GM13976 (cell line): ENCODE data around the gene AGO3.
"Not testable (repeated sequence)": the region's sequence is repeated elsewhere in the genome, so short reads cannot be mapped to it uniquely, and the experiment has no call there.

Source experiments
- DNase-seq: peaks from one replicate; pipeline ENCODE4 v3.0.0; 2012; ENCODE audit warnings: low spot score
- in situ Hi-C: fragments of 300-500 bp; cut with MboI; formaldehyde crosslinking; loops from one replicate; pipeline ENCODE4 v1.12.0; 2022; ENCODE audit warnings: low sequenced_read_pairs, mixed read lengths, inconsistent platforms; ENCODE audit not compliant: unreplicated experiment
- TF ChIP-seq, protein P1 (sequence below): IDR thresholded peaks from 2 replicates; pipeline ENCODE4 v1.5.1; 2012; ENCODE audit warnings: borderline replicate concordance, mild to moderate bottlenecking; ENCODE audit not compliant: insufficient read depth; ENCODE audit errors: extremely low read depth, missing control alignments, control extremely low read depth

The AGO3 gene

DNA sequence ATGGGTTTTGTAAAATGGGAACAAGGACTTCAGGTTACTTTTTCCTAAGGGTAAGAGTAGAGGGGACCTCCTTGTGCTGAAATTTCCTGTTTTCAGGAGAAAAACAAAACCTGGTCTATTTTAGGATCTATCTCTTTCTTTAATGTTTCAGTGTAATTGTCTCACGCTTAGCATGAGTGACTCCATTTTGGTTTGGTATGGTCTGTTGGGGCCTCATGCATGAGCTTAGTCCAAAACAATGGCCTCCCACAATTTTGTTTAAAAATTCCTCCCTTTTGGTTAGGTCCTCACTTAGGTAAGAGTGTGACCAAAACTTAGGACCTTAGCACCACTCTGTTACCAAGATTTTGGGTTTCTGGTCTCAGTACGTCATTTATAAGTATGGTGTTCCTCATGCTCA, 85.8 kb downstream of the AGO3 start:
- in situ Hi-C loops: no loop called here
- TF ChIP-seq, protein P1, sequence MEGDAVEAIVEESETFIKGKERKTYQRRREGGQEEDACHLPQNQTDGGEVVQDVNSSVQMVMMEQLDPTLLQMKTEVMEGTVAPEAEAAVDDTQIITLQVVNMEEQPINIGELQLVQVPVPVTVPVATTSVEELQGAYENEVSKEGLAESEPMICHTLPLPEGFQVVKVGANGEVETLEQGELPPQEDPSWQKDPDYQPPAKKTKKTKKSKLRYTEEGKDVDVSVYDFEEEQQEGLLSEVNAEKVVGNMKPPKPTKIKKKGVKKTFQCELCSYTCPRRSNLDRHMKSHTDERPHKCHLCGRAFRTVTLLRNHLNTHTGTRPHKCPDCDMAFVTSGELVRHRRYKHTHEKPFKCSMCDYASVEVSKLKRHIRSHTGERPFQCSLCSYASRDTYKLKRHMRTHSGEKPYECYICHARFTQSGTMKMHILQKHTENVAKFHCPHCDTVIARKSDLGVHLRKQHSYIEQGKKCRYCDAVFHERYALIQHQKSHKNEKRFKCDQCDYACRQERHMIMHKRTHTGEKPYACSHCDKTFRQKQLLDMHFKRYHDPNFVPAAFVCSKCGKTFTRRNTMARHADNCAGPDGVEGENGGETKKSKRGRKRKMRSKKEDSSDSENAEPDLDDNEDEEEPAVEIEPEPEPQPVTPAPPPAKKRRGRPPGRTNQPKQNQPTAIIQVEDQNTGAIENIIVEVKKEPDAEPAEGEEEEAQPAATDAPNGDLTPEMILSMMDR: no peak
- no peak for DNase-seq

DNA sequence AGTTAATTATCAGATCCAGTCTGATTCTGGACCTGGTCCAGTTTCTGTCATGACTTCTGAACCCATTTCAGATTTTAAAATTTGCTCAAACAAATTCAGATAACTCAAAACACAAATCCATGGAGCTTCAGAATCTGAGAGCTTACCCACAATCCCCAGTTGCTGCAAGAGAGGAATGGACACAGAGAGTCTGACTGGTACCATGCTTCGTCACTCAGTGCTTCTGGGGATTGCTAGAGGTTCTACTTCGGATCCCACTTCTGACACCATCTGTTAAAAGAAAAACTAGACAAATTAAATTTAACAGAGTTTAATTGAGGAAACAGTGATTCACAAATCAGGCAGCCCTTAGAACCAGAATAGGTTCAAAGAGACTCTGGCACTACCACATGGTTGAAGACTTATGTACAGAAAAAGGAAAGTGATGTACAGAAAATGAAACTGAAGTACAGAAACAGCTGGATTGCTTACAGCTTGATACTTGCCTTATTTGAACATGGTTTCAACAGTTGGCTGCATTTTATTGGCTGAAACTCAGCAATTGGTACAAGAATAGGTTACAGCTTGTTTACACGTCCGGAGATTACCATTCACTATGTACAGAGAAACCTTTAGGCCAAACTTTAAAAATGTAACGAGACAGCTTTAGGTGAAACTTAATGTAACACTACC, 92.3 kb downstream of the AGO3 start:
- peak; percentile 54 for DNase-seq
- in situ Hi-C loops: no loop called here
- TF ChIP-seq, protein P1: no peak

DNA sequence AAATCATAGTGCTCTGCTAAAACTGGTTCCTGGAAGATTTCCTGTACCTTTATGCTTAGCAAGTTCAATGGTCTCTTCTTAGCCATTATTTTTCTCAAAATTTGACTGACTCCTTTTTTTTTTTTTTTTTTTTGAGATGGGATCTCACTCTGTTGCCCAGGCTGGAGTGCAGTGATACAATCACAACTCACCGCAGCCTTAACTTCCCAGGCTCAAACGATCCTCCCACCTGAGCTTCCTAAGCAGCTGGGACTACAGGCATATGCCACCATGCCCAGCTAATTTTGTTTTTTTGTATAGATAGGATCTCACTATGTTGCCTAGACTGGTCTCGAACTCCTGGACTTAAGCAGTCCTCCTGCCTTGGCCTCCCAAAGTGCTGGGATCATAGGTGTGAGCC, 93.1 kb downstream of the AGO3 start:
- in situ Hi-C loops, DNase-seq: not testable (repeated sequence)

DNA sequence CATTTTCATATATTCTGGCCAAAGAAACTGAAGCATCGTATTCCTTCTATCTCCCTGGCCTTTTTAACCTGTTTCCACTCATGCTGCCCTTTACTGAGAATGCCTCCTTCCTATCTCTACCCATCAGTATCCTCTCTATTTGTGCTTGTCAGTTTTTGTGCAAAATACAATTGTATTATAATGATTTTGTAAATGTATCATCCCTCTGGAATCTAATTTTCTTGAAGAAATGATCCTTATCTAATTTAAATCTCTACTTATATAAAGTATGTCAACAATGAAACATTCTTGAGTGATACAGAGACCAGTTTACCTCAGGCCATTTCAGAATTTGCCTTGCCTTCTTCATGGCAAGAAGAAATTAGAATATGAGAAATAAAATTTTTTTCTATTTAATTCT, 93.9 kb downstream of the AGO3 start:
- in situ Hi-C loops: no loop called here
- DNase-seq: no peak
- TF ChIP-seq, protein P1: no peak

DNA sequence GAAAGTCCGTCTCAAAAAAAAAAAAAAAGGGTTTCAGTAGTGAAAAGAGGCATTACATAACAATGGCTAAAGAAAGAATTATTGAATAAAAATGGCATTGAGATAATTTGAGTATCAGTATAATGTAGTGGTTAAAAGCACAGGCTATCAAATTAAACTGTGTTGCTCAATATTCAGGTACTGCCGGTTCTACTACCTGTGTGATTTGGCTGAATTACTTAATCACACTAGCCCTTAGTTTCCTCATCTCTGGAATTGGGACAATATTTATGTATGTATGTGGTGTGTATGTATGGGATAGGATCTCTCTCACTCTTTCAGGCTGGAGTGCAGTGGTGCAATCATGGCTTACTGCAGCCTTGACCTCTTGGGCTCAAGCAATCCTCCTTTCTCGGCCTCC, 96.9 kb downstream of the AGO3 start:
- DNase-seq: no peak
- in situ Hi-C loops: no loop called here
- TF ChIP-seq, protein P1: no peak

DNA sequence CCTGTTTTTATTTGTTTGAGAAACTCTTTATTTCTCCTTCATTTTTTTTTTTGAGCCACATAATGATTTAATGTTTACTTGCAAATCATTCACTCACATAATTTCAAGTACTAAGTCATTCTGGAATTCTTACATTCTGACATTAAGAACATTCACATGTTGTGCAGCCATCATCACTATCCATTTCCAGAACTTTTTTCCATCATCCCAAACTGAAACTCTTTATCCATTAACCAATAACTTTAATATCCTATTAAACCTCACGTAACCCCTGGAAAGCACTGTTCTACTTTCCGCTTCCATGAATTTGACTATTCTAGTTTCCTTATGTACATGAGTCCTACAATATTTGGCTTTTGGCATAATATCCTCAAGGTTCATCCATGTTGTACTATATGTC, 100.5 kb downstream of the AGO3 start:
- in situ Hi-C loops: no loop called here
- DNase-seq: no peak
- TF ChIP-seq, protein P1: no peak

DNA sequence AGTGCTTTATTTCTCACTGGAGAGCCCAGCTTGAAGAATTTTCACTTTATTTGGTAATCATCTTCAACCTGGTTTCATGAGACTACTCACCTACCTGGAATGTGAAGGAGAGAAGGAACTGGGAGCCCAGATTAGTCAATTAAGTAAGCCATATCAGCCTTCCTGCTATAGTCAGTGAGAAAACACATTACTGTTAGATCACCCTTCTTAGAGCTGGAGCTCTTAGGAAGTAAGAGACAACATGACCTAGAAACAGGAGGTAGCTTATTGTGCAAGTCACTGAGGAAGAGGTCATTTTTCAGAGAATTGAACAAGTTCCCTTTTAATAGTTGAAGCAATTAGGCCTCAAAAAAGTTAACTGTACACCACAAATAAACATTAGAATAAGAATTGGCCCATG, 103.8 kb downstream of the AGO3 start:
- DNase-seq: no peak
- TF ChIP-seq, protein P1: no peak
- in situ Hi-C loops: no loop called here
